ENCODE data around the gene C5AR2.
A peak's percentile ranks its signal among the peaks of the same experiment; 100 is the strongest.
"Not testable (repeated sequence)": the region's sequence is repeated elsewhere in the genome, so short reads cannot be mapped to it uniquely, and the experiment has no call there.

C5AR2 gene

GRCh38 chr19:47331931-47332547, at the start of gene C5AR2:
TSS of gene C5AR2 (plus strand) at chr19:47332175. CDS start at chr19:47340800, 8,625 bp downstream.
- no peak for ATAC-seq
- H3K27ac Mint-ChIP-seq, result no peak within 1 kb of the TSS

DNA sequence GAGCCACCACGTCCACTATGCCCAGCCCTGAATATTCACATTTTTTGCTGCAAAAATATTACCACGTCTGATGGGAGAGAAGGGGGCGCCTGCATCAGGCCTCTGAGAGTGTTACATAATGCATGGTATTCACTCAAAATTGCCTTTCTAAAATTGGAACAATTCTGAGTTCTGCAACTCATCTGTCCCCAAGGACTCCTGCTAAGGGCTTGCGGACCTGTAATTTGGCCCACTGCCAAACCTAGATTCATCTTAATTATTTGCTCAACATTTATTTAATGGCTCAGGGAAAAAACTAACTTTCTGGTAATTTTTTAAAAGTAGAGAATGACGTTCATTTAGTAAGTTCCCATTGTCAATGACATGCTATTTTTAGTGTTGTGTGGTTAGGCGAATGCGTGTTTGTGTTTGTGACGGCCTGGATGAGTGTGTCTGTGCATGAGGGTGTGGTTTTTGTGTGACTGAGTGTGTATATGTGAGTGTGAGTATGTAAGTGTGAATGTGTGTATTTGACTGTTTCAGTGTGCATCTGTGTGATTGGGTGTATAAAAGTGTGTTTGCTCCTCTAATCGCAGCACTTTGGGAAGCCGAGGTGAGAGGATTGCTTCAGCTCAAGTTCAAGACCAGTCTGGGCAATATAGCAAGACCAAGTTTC, 48.4 kb upstream of the C5AR2 start:
- no peaks in the 10 kb centered on the region for H3K9me3 Mint-ChIP-seq
- H3K27ac Mint-ChIP-seq, result no peak overlapping the region
- peaks cover 6% of the 10 kb centered on the region for H3K36me3 Mint-ChIP-seq
- no peak for ATAC-seq
- no peak overlapping the region for H3K4me3 Mint-ChIP-seq
- H3K4me1 Mint-ChIP-seq, result peaks cover 11% of the 10 kb centered on the region
- H3K27me3 Mint-ChIP-seq, result no peaks in the 10 kb centered on the region

More at GRCh38 chr19:47331931-47332547, at the start of gene C5AR2:
- H3K27me3 Mint-ChIP-seq, result peaks cover 12% of the 10 kb centered on the region
- peaks cover 10% of the 10 kb centered on the region for H3K4me1 Mint-ChIP-seq
- no peak within 1 kb of the TSS for H3K4me3 Mint-ChIP-seq
- peaks cover 2% of the 10 kb centered on the region for H3K9me3 Mint-ChIP-seq
- H3K36me3 Mint-ChIP-seq, result no peaks in the 10 kb centered on the region

DNA sequence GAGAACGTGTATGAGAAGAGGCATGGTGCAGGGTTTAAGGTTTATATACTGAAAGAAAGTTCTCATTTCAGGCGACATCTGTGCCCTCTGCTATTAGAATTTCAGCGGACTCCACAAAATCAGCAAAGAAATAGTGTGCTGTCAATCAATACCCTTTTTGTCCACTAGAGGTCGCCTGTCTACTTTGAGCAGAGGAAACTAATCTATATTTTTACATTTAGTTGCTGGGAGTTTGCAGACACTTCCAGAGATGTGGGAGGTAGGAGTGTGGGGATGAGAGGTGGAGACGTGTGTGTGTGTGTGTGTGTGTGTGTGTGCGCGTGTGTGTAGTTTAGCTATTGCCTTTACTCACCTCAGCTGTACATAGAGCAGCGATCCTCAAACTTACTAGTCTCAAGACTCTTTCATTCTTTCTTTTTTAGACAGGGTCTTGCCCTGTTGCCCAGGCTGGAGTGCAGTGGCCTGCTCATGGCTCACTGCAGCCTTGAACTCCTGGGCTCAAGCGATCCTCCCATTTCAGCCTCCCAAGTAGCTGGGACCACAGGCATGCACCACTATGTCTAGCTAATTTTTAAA, 47.6 kb upstream of the C5AR2 start:
- Mint-ChIP-seq H3K4me1 (peaks cover 20% of the 10 kb centered on the region), H3K27ac (no peak overlapping the region), H3K27me3 (no peaks in the 10 kb centered on the region), H3K36me3 (peaks cover 5% of the 10 kb centered on the region), H3K9me3 (no peaks in the 10 kb centered on the region), H3K4me3 (no peak overlapping the region)
- no peak for ATAC-seq

DNA sequence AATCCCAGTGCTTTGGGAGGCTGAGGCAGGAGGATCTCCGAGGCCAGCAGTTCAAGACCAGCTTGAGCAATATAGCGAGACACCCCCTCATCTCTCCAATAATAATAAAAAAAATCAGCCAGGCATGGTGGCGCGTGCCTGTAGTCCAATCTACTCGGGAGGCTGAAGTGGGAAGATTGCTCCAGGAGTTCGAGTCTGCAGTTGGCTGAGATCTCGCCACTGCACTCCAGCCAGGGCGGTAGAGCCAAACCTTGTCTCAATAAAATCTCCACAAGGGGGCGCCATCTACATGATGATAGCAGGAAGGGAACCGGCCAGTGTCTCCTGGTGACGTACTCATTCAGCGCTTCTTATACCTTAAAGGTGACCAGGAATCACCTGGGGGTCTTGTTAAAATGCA, 35.9 kb upstream of the C5AR2 start:
- Mint-ChIP-seq H3K9me3 (no peaks in the 10 kb centered on the region), H3K27me3 (peaks cover 17% of the 10 kb centered on the region), H3K4me3 (no peak overlapping the region), H3K36me3 (peaks cover 6% of the 10 kb centered on the region), H3K4me1 (peaks cover 27% of the 10 kb centered on the region), H3K27ac (no peak overlapping the region)
- peak; percentile 88 for ATAC-seq

GRCh38 chr19:47300867-47301266, 31.1 kb upstream of the C5AR2 start:
- not testable (repeated sequence) for ATAC-seq, H3K4me3 Mint-ChIP-seq, H3K27ac Mint-ChIP-seq, H3K9me3 Mint-ChIP-seq, H3K36me3 Mint-ChIP-seq
- H3K4me1 Mint-ChIP-seq, result peaks cover 52% of the 10 kb centered on the region
- peaks cover 49% of the 10 kb centered on the region for H3K27me3 Mint-ChIP-seq

GRCh38 chr19:47302249-47302648, 29.7 kb upstream of the C5AR2 start:
- ATAC-seq, result no peak
- H3K4me3 Mint-ChIP-seq, result no peak overlapping the region
- H3K4me1 Mint-ChIP-seq, result peaks cover 43% of the 10 kb centered on the region
- no peak overlapping the region for H3K27ac Mint-ChIP-seq
- H3K27me3 Mint-ChIP-seq, result peaks cover 63% of the 10 kb centered on the region
- no peaks in the 10 kb centered on the region for H3K36me3 Mint-ChIP-seq
- H3K9me3 Mint-ChIP-seq, result no peaks in the 10 kb centered on the region

- ATAC-seq, result no peak
- Mint-ChIP-seq H3K27ac (no peak overlapping the region), H3K4me1 (peaks cover 43% of the 10 kb centered on the region), H3K4me3 (no peak overlapping the region), H3K27me3 (peaks cover 75% of the 10 kb centered on the region), H3K9me3 (no peaks in the 10 kb centered on the region), H3K36me3 (no peaks in the 10 kb centered on the region)
These were observed 28.0 kb upstream of the C5AR2 start for GRCh38 chr19:47303966-47304365.

- ATAC-seq, result peak; percentile 34
- H3K36me3 Mint-ChIP-seq, result no peaks in the 10 kb centered on the region
- peak overlapping the region; percentile 48 for H3K27ac Mint-ChIP-seq
- H3K4me1 Mint-ChIP-seq, result peaks cover 42% of the 10 kb centered on the region
- H3K4me3 Mint-ChIP-seq, result peak overlapping the region; percentile 34
- H3K27me3 Mint-ChIP-seq, result peaks cover 78% of the 10 kb centered on the region
- H3K9me3 Mint-ChIP-seq, result no peaks in the 10 kb centered on the region
These were observed 26.6 kb upstream of the C5AR2 start for GRCh38 chr19:47305309-47305751.

GRCh38 chr19:47306303-47306702, 25.7 kb upstream of the C5AR2 start:
- Mint-ChIP-seq H3K4me1 (peaks cover 32% of the 10 kb centered on the region), H3K4me3 (no peak overlapping the region), H3K9me3 (no peaks in the 10 kb centered on the region), H3K27ac (no peak overlapping the region), H3K36me3 (no peaks in the 10 kb centered on the region), H3K27me3 (peaks cover 78% of the 10 kb centered on the region)
- no peak for ATAC-seq

DNA sequence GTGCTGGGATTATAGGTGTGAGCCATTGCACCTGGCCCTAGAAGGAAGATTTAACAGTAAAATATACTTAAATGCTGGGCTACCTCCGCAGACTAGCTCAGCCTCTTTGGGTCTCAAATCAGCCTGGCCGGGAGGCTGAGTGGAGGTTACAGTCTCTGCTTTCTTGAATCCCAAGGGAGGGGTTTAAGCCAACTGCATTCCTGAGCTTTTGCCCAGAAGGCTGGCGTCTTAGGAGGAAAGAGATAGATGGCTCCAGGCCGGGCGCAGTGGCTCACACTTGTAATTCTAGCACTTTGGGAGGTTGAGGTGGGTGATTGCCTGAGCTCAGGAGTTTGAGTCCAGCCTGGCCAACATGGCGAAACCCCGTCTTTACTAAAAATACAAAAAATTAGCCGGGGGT, 22.9 kb upstream of the C5AR2 start:
- H3K36me3 Mint-ChIP-seq, result no peaks in the 10 kb centered on the region
- H3K4me1 Mint-ChIP-seq, result peaks cover 15% of the 10 kb centered on the region
- no peak for ATAC-seq
- H3K9me3 Mint-ChIP-seq, result no peaks in the 10 kb centered on the region
- no peak overlapping the region for H3K27ac Mint-ChIP-seq
- H3K27me3 Mint-ChIP-seq, result peaks cover 74% of the 10 kb centered on the region
- H3K4me3 Mint-ChIP-seq, result no peak overlapping the region

- ATAC-seq, result no peak
- H3K4me1 Mint-ChIP-seq, result peaks cover 15% of the 10 kb centered on the region
- no peaks in the 10 kb centered on the region for H3K9me3 Mint-ChIP-seq
- no peaks in the 10 kb centered on the region for H3K36me3 Mint-ChIP-seq
- no peak within 1 kb of the TSS for H3K4me3 Mint-ChIP-seq
- H3K27me3 Mint-ChIP-seq, result peaks cover 74% of the 10 kb centered on the region
- no peak within 1 kb of the TSS for H3K27ac Mint-ChIP-seq
These were observed 22.4 kb upstream of the C5AR2 start, which contains the start of gene C5AR1 for GRCh38 chr19:47309608-47310007. TSS of gene C5AR1 (plus strand) at chr19:47309861. CDS start at chr19:47309896, 35 bp downstream.

- Mint-ChIP-seq H3K36me3 (no peaks in the 10 kb centered on the region), H3K9me3 (no peaks in the 10 kb centered on the region), H3K27ac (no peak overlapping the region), H3K27me3 (peaks cover 75% of the 10 kb centered on the region), H3K4me1 (peaks cover 12% of the 10 kb centered on the region), H3K4me3 (no peak overlapping the region)
- no peak for ATAC-seq
These were observed 21.7 kb upstream of the C5AR2 start for GRCh38 chr19:47310323-47310722.

GRCh38 chr19:47310819-47311218, 21.2 kb upstream of the C5AR2 start:
- no peak for ATAC-seq
- Mint-ChIP-seq H3K36me3 (no peaks in the 10 kb centered on the region), H3K27me3 (peaks cover 75% of the 10 kb centered on the region), H3K9me3 (no peaks in the 10 kb centered on the region), H3K4me3 (no peak overlapping the region), H3K27ac (no peak overlapping the region), H3K4me1 (peaks cover 13% of the 10 kb centered on the region)

DNA sequence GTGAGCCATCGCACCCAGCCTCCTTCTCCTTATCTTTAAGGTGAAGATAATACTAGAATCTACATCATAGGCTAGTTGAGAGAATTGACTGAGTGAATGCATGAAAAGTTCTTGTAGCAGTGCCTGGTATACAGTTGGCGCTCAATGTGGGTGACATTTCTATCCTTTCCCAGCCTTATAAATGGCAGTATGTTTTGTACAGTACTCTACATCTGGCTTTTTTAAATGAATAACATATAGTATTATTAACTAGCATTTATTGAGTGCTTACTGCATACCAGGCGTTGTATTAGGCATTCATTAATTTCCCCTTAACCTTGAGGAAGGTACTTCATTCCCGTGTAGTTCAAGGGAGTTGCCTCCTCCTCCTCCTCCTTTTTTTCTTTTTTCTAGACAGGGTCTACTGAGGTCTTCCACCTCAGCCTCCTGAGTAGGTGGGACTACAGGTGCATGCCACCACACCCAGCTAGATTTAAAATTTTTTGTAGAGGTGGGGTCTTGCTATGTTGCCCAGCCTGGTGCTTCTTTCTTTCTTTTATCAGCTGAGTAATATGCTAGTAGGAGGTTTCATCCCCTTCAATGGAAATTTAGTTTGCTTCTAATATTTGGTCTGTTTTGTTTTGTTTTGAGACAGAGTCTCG, 19.5 kb upstream of the C5AR2 start:
- no peak overlapping the region for H3K4me3 Mint-ChIP-seq
- H3K4me1 Mint-ChIP-seq, result peaks cover 13% of the 10 kb centered on the region
- H3K9me3 Mint-ChIP-seq, result peaks cover 3% of the 10 kb centered on the region
- no peaks in the 10 kb centered on the region for H3K36me3 Mint-ChIP-seq
- no peak for ATAC-seq
- no peak overlapping the region for H3K27ac Mint-ChIP-seq
- peaks cover 71% of the 10 kb centered on the region for H3K27me3 Mint-ChIP-seq

- Mint-ChIP-seq H3K27ac (no peak overlapping the region), H3K36me3 (no peaks in the 10 kb centered on the region), H3K4me1 (peaks cover 13% of the 10 kb centered on the region), H3K27me3 (peaks cover 70% of the 10 kb centered on the region), H3K4me3 (no peak overlapping the region), H3K9me3 (peaks cover 3% of the 10 kb centered on the region)
- ATAC-seq, result no peak
These were observed 18.1 kb upstream of the C5AR2 start for GRCh38 chr19:47313754-47314295.
